Stimulated activated CD8-positive, alpha-beta memory T cell treated with anti-CD3 and anti-CD28 coated beads, Interleukin-12 subunit alpha, Interleukin-12 subunit beta, amount 100 ng/mL, for 24 hours (primary cell): ENCODE data around the gene DENND5A.
"Not testable (repeated sequence)": the region's sequence is repeated elsewhere in the genome, so short reads cannot be mapped to it uniquely, and the experiment has no call there.

Experiments
- DNase-seq: peaks from one replicate; pipeline ENCODE4 v3.0.0-alpha.2; 2020; ENCODE audit errors: extremely low read depth

The DENND5A gene

DNA sequence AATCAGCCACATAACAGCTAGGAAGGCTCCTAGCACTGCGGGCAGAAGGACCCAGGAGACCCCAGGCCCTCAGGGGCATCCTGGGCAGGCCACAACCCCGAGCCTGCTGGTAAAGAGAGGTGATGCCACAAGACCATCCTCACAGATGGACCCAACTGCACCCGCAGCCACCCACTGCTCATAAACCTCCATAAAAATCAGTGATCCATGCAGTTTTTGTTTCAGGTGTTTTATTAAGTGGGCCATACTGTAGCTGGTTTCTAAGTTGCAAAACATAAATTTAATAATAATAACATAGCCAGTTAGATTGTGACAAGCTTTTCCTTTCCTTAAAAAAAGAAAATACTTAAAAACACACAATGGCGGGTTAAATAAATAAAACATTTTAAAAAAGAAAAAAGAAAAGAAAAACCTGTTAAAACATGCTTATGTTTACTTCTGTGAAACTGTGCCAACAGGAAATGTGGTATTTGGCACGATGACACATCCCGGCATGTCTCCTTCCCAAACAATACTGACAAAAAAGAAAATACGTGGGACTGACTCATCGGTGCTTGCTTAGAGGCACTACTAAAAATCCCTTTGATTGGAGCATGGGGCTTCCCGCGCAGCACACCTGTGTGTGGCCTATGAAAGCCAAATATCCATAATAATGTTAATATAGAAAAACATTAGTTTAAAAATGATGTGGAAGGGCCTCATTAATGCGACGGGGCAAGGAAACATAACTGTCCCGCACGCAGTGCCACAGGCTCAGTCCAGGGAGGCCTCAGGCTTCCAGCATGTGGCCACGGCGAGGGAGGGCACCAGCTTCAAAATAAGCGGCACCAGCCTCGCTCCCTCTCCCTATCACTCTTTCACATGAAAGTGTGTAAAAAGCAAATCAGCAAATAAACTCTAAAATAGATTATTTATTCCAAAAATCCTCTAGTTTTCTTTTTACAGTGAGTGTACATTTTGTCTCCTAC lies 126.3 kb downstream of the DENND5A start:
- no peak for DNase-seq

DNA sequence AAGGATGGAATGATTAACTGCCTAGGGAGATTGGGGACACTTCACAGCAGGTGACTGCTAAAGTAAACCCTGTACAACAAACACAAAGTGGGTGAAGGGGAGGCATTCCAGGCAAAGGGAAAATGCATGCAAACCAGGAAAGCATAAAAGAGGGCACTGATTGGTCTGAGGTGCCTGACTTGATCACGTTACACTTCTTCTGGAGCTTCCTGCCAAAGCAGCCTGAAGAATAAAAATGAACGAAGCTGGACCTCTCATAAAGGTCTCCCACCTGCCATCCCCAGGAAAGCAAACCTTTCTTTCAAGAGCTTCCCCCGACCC lies 127.1 kb downstream of the DENND5A start:
- DNase-seq, result no peak

DNA sequence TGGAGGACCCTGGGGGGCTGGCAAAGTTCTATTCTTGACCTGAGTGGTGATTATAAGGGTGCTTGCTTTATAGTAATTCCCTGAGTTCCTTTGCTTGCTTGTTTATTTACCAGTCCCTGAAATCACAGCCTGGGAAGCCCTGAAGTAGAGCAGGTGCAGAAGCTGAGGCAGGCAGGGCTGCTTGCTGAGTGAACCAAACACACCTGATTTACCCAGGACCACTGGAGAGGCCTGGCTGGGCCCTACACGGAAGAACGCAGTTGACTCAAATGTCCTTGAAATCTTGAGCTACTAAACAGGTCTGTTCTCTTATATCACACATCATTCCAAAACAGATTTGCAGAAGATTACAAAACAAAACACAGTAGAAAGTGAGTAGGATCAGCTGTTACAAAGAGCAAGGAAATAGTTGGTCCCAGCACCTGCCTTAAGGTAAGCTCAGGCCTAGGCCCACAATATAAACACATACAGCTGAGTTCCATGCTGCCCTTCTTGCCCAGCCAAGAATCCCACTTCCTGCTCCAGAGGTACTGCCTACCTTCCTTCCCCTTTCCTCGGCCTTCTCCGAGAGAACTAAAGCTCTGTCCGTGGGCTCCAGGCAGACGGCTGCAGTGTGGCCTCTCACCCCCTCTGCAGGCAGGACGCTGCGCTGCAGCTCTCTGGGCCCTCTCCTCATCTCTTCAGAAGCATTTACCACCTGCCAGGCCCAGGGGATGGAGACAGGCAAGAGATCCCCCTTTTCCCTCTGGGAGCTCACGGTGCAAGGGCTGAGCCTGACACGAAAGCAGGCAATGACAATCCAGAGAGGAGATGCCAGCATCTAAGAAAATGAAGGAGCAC lies 127.6 kb downstream of the DENND5A start:
- peak; percentile 31 for DNase-seq

DNA sequence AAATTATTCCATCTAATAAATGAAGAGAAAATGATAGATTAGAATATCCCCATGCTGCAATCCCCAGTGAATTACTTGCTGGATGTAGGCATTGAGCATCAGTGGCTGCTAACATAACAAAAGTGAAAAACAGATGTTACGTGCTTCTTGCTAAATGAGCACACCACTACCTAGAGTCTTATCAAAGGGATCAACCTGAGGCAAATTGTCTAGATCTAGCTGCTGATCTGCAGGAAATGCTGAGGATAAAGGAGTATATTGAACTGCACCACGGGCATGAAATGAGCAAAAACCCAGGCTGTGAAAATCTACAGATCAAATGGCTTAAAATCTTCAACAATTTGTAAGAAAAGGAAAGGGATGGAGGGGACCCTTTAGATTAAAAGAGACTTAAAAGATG lies 128.4 kb downstream of the DENND5A start:
- no peak for DNase-seq

DNA sequence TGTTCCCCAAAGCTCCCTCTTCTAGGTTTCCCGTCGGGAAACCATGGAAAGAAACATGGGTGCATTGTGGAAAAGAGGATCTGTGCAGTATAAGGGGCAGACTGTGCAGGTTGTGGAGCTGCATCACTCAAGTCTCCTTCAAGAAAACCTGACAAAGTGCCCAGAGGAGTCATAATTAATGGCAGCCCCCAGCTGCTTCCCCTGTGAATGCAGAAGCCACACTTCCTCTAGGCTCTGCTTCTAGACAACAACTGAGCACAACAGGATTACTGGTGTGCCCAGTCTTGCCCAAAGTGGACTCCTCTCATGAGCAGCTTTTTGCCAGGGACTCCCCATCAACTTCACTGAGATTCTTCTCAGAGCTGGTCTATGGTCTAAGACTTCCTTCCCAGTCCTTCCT lies 131.2 kb downstream of the DENND5A start:
- DNase-seq, result no peak

DNA sequence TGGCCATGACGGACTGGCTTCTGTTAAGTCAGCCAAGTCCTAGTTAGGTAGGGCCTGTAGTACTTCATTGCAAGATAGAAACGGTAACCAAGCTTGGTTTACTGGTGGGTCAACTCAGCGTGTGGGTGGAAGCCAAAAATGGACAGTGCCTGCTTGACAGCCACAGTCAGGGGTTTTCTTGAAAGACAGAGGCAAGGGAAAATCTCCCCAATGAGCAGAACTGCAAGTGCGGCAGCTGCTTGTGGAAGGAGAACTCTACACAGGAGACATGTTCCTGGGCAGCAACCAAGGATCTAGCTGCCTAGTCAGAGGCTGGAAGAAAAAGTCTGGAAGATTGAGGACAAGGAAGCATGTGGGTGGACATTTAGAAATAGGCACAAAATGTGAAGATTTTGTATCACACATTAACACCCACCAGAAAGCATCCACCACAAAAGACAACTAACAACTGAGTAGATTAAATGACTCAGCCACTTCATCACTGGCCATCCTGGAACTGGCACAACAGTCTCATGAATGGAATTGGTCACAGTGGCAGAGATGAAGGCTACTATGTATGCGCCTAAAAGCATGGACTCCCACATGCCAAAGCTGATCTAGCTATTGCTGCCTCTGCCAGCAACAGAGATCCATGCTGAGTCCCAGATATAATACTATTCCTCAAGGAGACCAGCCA lies 132.8 kb downstream of the DENND5A start:
- no peak for DNase-seq

DNA sequence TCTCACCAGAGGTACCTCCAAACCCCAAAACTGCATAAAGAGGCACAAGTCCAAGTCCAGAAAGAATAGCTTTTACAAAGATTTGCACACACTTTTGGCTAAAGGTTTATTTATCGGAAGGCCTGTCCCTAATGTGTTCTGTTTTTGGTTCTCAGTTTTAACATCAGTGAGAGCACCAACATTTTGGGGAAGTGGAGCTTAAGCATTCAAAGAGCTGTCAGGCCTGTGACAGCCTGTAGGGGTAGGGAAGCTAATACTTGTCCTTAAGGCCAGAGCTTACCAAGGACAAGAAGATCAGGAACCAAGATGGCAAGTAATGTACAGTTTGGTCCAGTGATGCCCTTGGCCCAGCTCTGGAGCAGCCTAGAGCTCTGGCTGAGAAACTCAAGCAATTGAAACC lies 134.9 kb downstream of the DENND5A start:
- no peak for DNase-seq

DNA sequence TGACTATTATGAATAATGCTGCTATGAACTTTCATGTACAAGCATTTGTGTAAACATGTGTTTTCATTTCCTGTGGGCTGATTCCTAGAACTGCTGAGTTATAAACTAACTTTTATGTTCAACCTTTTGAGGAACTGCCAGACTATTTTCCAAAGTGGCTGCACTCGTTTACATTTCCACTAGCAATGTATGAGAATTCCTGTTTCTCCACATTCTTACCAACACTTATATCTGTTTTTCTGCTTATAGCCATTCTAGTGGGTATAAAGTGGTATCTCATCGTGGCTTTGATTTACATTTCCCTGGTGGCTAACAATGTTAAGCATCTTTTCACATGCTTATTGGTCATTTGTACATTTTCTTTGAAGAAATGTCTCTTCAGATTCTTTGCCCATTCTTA lies 138.5 kb downstream of the DENND5A start:
- DNase-seq, result no peak

DNA sequence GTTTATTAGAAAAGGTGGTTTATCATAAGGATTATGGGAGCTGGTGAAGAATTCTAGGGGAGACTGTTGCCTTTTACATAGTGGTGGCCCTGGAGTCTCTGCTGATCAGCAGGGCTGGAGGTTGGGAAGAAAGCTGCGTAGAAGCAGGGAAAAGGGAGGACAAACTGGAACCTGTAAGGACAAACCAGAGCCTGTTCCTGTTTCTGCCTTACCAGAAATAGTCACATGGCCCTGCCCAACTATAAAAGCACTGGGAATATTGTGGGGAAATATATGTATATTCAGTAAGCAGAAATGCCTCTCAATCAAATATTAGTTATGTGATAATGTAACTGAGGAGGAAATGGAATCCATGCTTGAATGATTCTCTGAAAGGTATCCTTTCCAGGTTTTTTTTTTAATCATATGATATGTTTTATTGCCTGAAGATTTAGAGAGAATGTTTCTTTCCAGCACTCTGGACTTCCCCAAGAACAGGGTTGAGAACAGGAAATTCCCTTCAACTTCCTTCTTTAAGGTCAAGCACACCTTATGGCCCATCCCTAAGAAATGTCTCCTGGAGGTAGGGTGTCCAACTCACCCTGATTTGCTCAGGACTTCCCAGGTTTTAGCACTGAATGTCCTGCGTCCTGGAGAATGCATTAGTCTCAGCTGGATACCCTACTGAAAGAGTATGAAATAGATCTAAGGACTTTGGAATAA lies 139.8 kb downstream of the DENND5A start:
- no peak for DNase-seq

DNA sequence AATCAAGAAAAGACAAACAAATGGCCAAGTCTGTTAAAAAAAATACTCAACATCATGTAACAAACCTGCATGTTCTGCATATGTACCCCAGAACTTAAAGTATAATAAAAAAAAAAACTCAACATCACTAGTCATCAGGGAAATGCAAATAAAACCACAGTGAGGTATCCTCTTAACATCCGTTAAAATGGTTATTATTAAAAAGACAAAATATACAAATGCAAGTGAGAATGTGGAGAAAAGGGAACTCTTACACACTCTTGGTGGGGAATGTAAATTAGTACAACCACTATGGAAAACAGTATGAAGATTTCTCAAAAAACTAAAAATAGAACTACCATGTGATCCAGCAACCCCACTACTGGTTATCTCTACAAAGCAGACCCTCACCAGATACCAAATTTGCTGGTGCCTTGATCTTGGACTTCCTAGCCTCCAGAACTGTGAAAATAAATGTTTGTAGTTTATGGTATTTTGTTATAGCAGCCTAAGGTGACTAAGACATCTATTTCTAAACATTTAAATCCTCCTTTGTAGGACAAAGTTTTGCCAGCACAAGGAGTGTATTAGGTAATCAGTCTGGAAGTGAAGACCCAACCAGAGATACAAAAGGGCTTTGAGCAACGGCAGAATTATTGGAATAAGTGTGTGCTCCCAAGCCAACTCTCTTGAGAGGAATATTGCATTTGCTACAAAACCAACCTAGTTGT lies 141.4 kb downstream of the DENND5A start:
- no peak for DNase-seq

DNA sequence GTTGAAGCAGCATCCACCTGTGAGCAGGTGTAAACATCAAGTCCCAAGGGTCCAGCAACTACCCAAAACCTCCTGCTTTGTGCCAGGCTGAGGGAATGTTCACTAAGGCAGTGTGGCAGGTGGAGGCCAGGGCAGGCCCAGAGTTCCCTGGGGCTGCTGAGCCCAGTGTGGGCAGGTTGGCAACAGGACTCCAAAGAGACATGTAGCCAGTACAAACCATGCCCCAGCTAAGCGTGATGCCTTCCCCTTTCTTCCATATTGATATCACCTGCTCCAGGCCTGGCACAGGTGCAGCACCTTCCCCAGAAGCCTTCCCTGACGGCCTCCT lies 143.7 kb downstream of the DENND5A start:
- DNase-seq, result no peak

DNA sequence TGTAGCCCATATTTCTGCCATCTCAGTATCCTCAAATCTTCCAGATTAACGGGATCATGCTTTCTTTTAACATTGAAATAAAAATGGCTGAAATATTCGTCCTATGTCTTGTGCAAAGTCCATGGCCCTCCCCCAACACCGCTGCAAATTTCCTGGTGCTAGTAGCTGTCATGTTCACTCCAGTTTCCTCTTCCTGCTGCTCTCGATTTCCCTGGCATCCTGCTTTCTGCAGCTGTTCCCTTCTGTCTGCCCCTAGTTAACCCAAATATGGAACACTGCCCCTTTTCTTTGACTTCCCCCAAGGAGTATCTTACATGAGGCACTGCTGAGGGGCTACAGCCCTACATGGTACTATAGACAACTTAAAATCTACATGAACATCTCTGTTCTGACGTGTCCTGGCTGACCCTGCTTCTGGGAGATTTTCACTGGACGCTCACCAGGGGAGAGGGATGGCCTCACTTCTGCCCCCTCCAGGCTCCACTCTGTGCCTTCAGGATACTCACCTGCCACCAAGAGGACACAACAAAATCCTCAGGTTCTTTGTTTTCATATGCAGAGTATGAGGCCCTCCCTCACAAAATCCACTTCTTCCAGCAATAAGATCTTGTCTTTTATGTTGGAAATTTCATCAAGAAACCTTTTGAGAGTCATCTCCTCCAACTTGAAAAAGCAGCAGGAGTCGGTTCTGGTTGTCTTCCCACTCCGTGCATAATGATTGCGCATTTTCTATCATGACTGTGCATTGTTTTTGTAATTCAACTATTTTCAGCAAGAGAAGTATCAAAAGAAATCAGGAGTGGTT lies 144.3 kb downstream of the DENND5A start:
- DNase-seq, result no peak

DNA sequence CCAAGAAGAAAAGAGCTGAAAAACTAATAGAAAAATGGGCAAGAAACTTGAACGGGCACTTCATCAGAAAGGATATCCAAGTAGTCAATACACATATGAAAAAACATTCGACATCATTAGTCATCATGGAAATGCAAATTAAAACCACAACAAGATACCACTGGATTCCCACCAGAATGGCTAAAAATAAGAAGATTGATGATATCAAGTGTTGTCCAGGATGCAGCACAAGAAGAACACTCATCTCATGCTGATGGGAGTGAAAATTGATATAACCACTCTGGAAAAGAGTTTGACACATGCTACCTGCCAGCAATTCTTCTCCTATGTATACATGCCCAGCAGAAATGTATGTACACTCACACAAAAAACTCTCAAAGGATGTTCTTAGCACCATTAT lies 146.9 kb downstream of the DENND5A start:
- no peak for DNase-seq

DNA sequence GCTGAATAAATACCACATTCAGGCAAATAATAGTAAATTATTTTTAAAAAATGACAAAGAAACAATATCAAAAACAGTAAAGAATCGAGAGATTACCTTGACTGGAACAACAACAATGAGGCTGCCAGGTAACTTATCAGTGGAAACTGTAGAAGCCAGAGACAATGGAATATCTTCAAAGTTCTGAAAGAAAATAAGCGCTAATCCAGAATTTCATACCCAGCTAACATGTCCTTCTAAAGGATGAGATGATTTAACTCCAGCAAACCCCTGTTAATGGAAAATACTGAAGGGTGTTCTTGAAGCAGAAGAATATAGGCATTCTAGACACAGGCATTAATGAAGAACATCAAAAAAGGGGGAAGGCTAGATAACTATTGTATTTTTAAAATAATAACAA lies 153.1 kb downstream of the DENND5A start:
- no peak for DNase-seq

DNA sequence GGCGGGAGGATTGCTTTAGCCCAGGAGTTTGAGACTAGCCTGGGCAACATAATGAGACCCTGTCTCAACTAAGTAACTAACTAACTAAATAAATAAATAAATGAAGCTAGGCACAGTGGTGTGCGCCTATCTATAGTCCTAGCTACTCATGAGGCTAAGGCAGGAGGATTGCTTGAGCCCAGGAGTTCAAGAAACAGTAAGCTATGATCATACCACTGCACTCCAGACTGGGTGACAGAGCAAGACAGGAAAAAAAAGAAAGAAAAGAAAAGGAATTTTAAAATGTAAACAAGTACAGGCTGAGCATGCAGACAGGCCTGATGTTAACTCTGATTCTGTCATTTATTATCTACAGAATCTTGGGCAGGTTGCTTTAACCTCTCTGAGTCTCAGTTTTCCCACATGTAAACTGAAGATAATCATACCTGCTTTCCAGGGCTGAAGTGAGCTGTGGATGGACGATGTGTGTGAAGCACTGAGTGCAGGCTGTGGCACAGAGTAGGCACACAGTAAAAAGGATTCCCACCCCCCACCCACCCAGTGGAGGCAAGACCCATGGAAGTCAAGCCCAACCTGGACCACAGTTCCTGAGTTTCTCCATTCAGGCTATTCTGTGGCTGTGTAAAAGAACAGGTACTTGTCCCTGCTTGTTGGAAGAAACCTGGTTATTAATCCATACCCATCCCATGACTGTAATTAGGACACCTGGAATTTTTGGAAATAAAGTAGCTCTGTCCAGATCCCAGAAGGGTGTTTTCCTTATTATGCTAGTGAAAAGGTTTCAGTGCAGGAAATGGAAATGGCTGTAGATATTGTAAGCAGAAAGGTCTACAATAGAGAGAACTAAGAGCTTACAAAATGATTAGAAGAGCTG lies 155.1 kb downstream of the DENND5A start:
- no peak for DNase-seq

DNA sequence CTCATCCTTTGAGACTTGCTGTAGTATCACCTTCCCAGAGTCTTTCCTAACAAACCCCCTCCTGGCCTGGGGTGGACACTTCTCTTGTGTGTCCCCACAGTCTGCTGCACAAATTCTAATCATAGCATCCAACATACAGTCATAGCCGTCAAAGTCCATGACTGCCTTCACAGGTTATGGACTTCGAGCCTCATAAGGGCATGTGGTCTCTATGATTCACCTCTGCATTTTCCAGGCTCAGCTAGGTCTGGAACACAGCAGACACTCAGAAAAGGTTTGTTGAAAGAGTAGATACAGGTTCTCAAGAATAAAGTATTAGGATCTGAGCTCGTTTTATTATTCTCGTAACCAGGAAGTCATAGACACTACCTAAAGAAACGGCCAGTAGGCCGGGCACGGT lies 160.6 kb downstream of the DENND5A start:
- no peak for DNase-seq

DNA sequence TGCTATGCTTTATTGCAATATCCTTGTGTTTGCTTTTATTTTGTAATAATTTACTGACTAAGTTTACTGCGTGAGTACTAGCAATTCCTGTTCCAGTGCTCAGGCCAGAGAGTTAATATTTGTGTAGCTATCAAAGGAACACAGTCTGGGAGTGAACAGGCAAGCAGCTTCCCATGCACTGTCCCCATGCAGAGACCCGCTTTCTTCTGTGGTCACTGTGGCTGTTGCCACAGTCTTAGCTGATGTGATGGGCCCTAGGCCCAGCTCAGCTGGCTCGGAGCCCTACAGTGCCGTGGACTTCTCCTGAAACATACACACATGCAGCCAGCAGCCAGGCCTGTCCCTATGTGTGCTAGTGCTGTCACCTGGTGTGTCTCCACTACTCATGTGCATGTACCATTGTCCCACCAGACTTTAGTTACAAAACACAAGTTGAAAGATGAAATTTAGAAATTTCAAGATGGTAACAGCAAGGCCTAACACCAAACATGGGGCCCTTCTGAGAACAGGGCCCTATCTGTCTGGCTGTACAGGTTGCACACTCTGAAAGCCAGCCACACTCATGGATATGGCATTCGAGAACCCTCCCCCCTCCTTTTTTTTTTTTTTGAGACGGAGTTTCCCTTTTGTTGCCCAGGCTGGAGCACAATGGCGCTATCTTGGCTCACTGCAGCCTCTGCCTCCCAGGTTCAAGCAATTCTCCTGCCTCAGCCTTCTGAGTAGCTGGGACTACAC lies 161.4 kb downstream of the DENND5A start:
- no peak for DNase-seq

DNA sequence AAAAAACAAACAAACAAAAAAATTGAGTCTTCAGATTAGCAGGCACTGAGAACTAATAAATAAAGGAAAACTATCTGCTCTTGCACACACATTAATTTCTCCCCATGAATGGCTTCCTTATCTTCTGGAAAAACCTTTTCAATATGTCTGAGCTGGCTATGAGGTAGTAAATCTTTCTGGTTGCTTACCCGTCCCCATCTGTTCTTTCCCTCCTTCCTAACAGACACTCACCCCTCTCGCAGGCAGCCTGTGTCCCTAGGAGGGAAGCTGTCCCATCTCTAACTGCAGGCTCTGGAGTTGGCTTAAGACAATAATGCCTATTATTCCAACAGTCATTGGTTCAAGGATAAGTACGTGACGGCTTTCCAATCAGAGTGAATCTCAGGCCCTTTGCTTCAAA lies 165.5 kb downstream of the DENND5A start:
- DNase-seq, result no peak

DNA sequence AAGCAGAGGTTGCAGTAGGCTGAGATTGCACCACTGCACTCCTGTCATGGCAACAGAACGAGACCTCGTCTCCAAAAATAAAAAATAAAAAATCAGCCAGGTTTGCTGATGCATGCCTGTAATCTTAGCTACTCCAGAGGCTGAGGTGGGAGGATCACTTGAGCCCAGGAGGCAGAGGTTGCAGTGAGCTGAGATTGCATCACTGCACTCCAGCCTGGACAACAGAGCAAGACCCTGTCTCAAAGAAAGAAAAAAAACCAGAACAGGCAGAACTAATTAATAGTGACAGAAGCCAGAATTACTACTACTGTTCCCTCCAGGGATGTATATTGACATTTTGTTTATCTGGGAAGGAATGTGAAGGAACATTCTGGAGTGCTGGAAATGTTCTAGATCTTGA lies 166.7 kb downstream of the DENND5A start:
- not testable (repeated sequence) for DNase-seq
